H1 (cell line): ENCODE data around the gene ZBTB40. TPM values are rescaled to one million over a fixed set of nuclear protein-coding genes. Genes with fewer than 3 reads are reported as not detected.

Experiments used
- CTCF ChIA-PET: fragments of 300-600 bp; sonication (Branson Sonifier 250); formaldehyde crosslinking; loops from one replicate; lab custom pipeline; 2021; ENCODE audit not compliant: partially characterized antibody; lab: Charles Lee
- POLR2A ChIA-PET: fragments of 300-600 bp; sonication (Branson Sonifier 250); formaldehyde crosslinking; loops from one replicate; lab custom pipeline; 2021; ENCODE audit warnings: inconsistent platforms; ENCODE audit not compliant: partially characterized antibody; lab: Charles Lee
- DNase-seq, 2 experiments: peaks; one replicate each; pipeline versions ENCODE4 v3.0.0 to v3.0.0-alpha.2; 2010 to 2022; ENCODE audit warnings: low spot score in 2 of 2, low read depth in 1 of 2, mixed read lengths in 1 of 2
- FAIRE-seq: peaks from 2 replicates; lab custom pipeline; 2011; peaks lifted over from hg19 to GRCh38; lab: Jason Lieb, UNC
- H2AFZ ChIP-seq: 2 replicates; pipeline ENCODE4 v1.8.1; 2012; ENCODE audit warnings: low read length, inconsistent platforms
- H2AK5ac ChIP-seq: 2 replicates; pipeline ENCODE4 v1.6.1; 2013; ENCODE audit warnings: low read depth, low read length
- H2BK120ac ChIP-seq: replicated peaks from 2 replicates; pipeline ENCODE3; 2013; ENCODE audit warnings: low read depth, low read length, inconsistent platforms
- H2BK12ac ChIP-seq: 2 replicates; pipeline ENCODE4 v1.6.1; 2013; ENCODE audit warnings: low read depth, low read length
- H2BK15ac ChIP-seq: 2 replicates; pipeline ENCODE4 v1.6.1; 2013; ENCODE audit warnings: low read length
- H2BK20ac ChIP-seq: 2 replicates; pipeline ENCODE4 v1.6.1; 2013; ENCODE audit warnings: low read length
- H2BK5ac ChIP-seq: 2 replicates; pipeline ENCODE4 v1.6.1; 2013; ENCODE audit warnings: low read depth, low read length
- H3K14ac ChIP-seq: 2 replicates; pipeline ENCODE4 v1.6.1; 2013; ENCODE audit warnings: inconsistent platforms; ENCODE audit not compliant: insufficient read length
- H3K18ac ChIP-seq: 2 replicates; pipeline ENCODE4 v1.6.1; 2013; ENCODE audit warnings: low read length; ENCODE audit errors: extremely low read depth
- H3K23ac ChIP-seq: 2 replicates; pipeline ENCODE4 v1.6.1; 2013; ENCODE audit warnings: inconsistent platforms; ENCODE audit not compliant: insufficient read length
- H3K23me2 ChIP-seq: 2 replicates; pipeline ENCODE4 v1.6.1; 2013; ENCODE audit warnings: low read depth, low read length
- H3K27ac ChIP-seq: 2 replicates; pipeline ENCODE4 v1.6.1; 2011; ENCODE audit warnings: low read depth, low read length, inconsistent platforms
- H3K27me3 ChIP-seq, 4 experiments: replicated peaks in 1 of 4; 1 replicate in 1 of 4; 2 replicates in 3 of 4; pipeline versions ENCODE4 v1.6.1 to v1.8.1; 2011 to 2013; ENCODE audit warnings: low read length in 3 of 4, mild to moderate bottlenecking in 3 of 4, inconsistent platforms in 2 of 4, mixed read lengths in 2 of 4, moderate library complexity in 1 of 4; ENCODE audit not compliant: control insufficient read depth in 3 of 4, insufficient read depth in 3 of 4; ENCODE audit errors: extremely low read depth in 1 of 4
- H3K36me3 ChIP-seq, 4 experiments: 2 replicates each; pipeline versions ENCODE4 v1.6.1 to v1.8.1; 2011 to 2013; ENCODE audit warnings: mild to moderate bottlenecking in 4 of 4, low read length in 3 of 4, moderate library complexity in 2 of 4, control low read depth in 1 of 4, inconsistent platforms in 1 of 4; ENCODE audit not compliant: insufficient read depth in 4 of 4, control insufficient read depth in 2 of 4
- H3K4ac ChIP-seq: replicated peaks from 2 replicates; pipeline ENCODE3; 2013; ENCODE audit warnings: low read length, low read depth, mixed read lengths, inconsistent platforms; ENCODE audit not compliant: insufficient read length
- H3K4me1 ChIP-seq, 4 experiments: replicated peaks in 1 of 4; 1 replicate in 1 of 4; 2 replicates in 3 of 4; pipeline versions ENCODE4 v1.6.1 to v1.8.1; 2011 to 2013; ENCODE audit warnings: low read length in 3 of 4, inconsistent platforms in 2 of 4, mixed read lengths in 1 of 4; ENCODE audit not compliant: insufficient read depth in 4 of 4, control insufficient read depth in 3 of 4
- H3K4me2 ChIP-seq, 2 experiments: 2 replicates each; pipeline versions ENCODE4 v1.6.1 to v1.8.1; 2011 to 2013; ENCODE audit warnings: low read depth in 2 of 2, low read length in 2 of 2, control low read depth in 1 of 2, inconsistent platforms in 1 of 2, mild to moderate bottlenecking in 1 of 2; ENCODE audit not compliant: insufficient read depth in 1 of 2
- H3K4me3 ChIP-seq, 4 experiments: fragments of 200-600, 300-600 bp in 1 of 4; sonication (generic), shearing (Covaris generic), sonication (Bioruptor Twin) in 1 of 4; 2 replicates each; pipeline versions ENCODE4 v1.5.1 to v1.8.1; 2011 to 2016; ENCODE audit warnings: low read length in 4 of 4, low read depth in 3 of 4, control low read depth in 2 of 4, inconsistent platforms in 2 of 4, mild to moderate bottlenecking in 2 of 4, mixed read lengths in 1 of 4, moderate library complexity in 1 of 4; ENCODE audit not compliant: insufficient read depth in 2 of 4; ENCODE audit errors: extremely low read depth in 1 of 4
- H3K56ac ChIP-seq: replicated peaks from 2 replicates; pipeline ENCODE3; 2013; ENCODE audit warnings: low read depth, mild to moderate bottlenecking, mixed read lengths, low read length, inconsistent platforms; ENCODE audit not compliant: insufficient read length
- H3K79me1 ChIP-seq: 2 replicates; pipeline ENCODE4 v1.6.1; 2013; ENCODE audit warnings: low read depth, low read length, control low read depth
- H3K79me2 ChIP-seq, 2 experiments: 2 replicates each; pipeline versions ENCODE4 v1.6.1 to v1.8.1; 2012 to 2013; ENCODE audit warnings: low read length in 2 of 2, mild to moderate bottlenecking in 2 of 2, inconsistent platforms in 1 of 2; ENCODE audit not compliant: insufficient read depth in 2 of 2, control insufficient read depth in 1 of 2
- H3K9ac ChIP-seq, 4 experiments: replicated peaks in 1 of 4; 1 replicate in 1 of 4; 2 replicates in 3 of 4; pipeline versions ENCODE4 v1.6.1 to v1.8.1; 2011 to 2013; ENCODE audit warnings: low read depth in 3 of 4, low read length in 3 of 4, control low read depth in 2 of 4, mild to moderate bottlenecking in 2 of 4, moderate library complexity in 2 of 4, inconsistent platforms in 1 of 4; ENCODE audit errors: extremely low read depth in 1 of 4
- H3K9me3 ChIP-seq, 2 experiments: 2 replicates each; pipeline versions ENCODE4 v1.6.1 to v1.8.1; 2012 to 2013; ENCODE audit warnings: mild to moderate bottlenecking in 2 of 2, moderate library complexity in 2 of 2, control low read depth in 1 of 2, inconsistent platforms in 1 of 2, low read depth in 1 of 2, low read length in 1 of 2, mixed read lengths in 1 of 2; ENCODE audit not compliant: insufficient read depth in 2 of 2
- H4K20me1 ChIP-seq, 2 experiments: replicated peaks in 1 of 2; 2 replicates each; pipeline versions ENCODE3 to v1.8.1; 2011 to 2013; ENCODE audit warnings: inconsistent platforms in 2 of 2, low read length in 2 of 2, mild to moderate bottlenecking in 1 of 2; ENCODE audit not compliant: insufficient read depth in 2 of 2, control insufficient read depth in 1 of 2
- H4K5ac ChIP-seq: 2 replicates; pipeline ENCODE4 v1.6.1; 2013; ENCODE audit warnings: low read length, low read depth, mixed read lengths, inconsistent platforms; ENCODE audit not compliant: insufficient read length
- H4K8ac ChIP-seq: 2 replicates; pipeline ENCODE4 v1.8.0; 2013; ENCODE audit warnings: mild to moderate bottlenecking, moderate library complexity, low read length, inconsistent platforms; ENCODE audit not compliant: insufficient read depth; ENCODE audit errors: extremely low read depth
- H4K91ac ChIP-seq: replicated peaks from 2 replicates; pipeline ENCODE3; 2013; ENCODE audit warnings: low read length, mixed read lengths, inconsistent platforms; ENCODE audit not compliant: insufficient read length
- GTF2F1 ChIP-seq: IDR thresholded peaks from 2 replicates; pipeline ENCODE4 v1.6.1; 2012; ENCODE audit warnings: low read depth, low read length, improper control_type of control experiment, borderline replicate concordance
- MAFK ChIP-seq: IDR thresholded peaks from 2 replicates; pipeline ENCODE4 v1.6.1; 2012; ENCODE audit warnings: low read depth, mild to moderate bottlenecking, improper control_type of control experiment, low read length
- WGBS, 2 experiments: shearing (Covaris generic) in 1 of 2; methylation state at CpG; one replicate each; pipeline versions ENCODE4 v1.1.6 to v1.1.7; 2013 to 2015; ENCODE audit warnings: low lambda C conversion rate in 2 of 2, mixed read lengths in 2 of 2, inconsistent platforms in 1 of 2, low coverage in 1 of 2, missing lambda C conversion rate in 1 of 2; ENCODE audit not compliant: insufficient replicate concordance in 2 of 2, insufficient coverage in 1 of 2, insufficient read length in 1 of 2; ENCODE audit errors: extremely low coverage in 1 of 2, missing lambda C conversion rate in 1 of 2; 5-methylcytosine and 5-hydroxymethylcytosine counted together
- polyA plus RNA-seq, 7 experiments: library from polyadenylated mRNA; depleted of rRNA in 3 of 7; stranded (reverse) in 5 of 7; unstranded in 2 of 7; fragments of >200 nt in 5 of 7; fragments of 200-250 nt in 2 of 7; gene quantifications; 1 replicate in 5 of 7; 2 replicates in 1 of 7; 4 replicates in 1 of 7; pipeline versions ENCODE4 v1.2.1 to v1.2.3, GENCODE V29; 2011 to 2013; ENCODE audit warnings: missing spikeins in 2 of 7, mixed read lengths in 2 of 7
- total RNA-seq: library from RNA; stranded (reverse); fragmentation: NEBNext Ultra II Directional; extraction: Animal tissue kit (Norgen Biotek cat#: 25700); gene quantifications from 2 replicates; pipeline ENCODE4 v1.2.1, GENCODE V29; 2021

Gene ZBTB40
- total and polyA plus RNA-seq, 2 of the 8 experiments (the other 6 are each of a cell fraction or from before 2014, with no cell fraction given): 3.1 to 19.3 TPM

DNA sequence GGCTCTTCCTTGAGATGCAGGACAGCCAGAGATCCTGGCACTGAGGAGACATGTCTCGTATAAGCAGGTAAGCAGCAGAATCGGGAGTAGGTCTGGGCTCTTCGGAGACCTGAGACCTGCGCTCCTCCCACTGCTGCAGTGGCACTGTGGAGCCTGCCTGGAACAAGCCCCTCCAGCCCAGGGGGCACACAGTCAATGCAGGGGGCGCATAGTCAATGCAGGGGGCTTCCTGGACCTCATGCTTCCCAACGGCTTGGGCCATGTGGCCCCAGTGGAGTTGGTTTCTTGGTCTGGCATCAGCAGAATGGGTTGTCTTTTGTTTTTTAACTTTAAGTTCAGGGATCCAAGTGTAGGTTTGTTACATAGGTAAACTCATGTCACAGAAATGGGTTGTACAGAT is 83.7 kb downstream of the ZBTB40 start:
- no peak overlapping the region for H3K18ac ChIP-seq
- H2AFZ ChIP-seq: no peak overlapping the region
- H3K36me3 ChIP-seq: no peaks in the 10 kb centered on the region
- H3K9me3 ChIP-seq: no peaks in the 10 kb centered on the region
- H3K79me2 ChIP-seq: no peaks in the 10 kb centered on the region
- H4K20me1 ChIP-seq: no peaks in the 10 kb centered on the region
- no peaks in the 10 kb centered on the region for H3K23me2 ChIP-seq
- no peak overlapping the region for H2AK5ac ChIP-seq
- no peak overlapping the region for H2BK120ac ChIP-seq
- H3K27me3 ChIP-seq: no peaks in the 10 kb centered on the region
- H3K4me3 ChIP-seq: no peak overlapping the region
- H3K56ac ChIP-seq: no peak overlapping the region
- DNase-seq (no peak), FAIRE-seq (no peak)
- H3K27ac ChIP-seq: no peak overlapping the region
- no peak overlapping the region for H3K9ac ChIP-seq
- TF ChIP-seq MAFK: no peak
- no peak for TF ChIP-seq GTF2F1
- no peak overlapping the region for H3K14ac ChIP-seq
- H3K4ac ChIP-seq: no peak overlapping the region
- ChIA-PET CTCF (no interaction called here), POLR2A (no interaction called here)
- H2BK12ac ChIP-seq: no peak overlapping the region
- no peak overlapping the region for H3K23ac ChIP-seq
- no peak overlapping the region for H2BK20ac ChIP-seq
- no peaks in the 10 kb centered on the region; a peak in 1 of 7 replicates for H3K4me1 ChIP-seq
- H3K4me2 ChIP-seq: no peak overlapping the region
- no peaks in the 10 kb centered on the region for H3K79me1 ChIP-seq
- no peak overlapping the region for H4K8ac ChIP-seq
- H2BK15ac ChIP-seq: no peak overlapping the region
- WGBS, 2 experiments: 94% methylated on average over 6 of the region's 6 CpGs; no CpG with 5 or more reads in 1 of the 2 experiments
- no peak overlapping the region for H4K91ac ChIP-seq
- no peak overlapping the region for H2BK5ac ChIP-seq
- H4K5ac ChIP-seq: no peak overlapping the region
